IPS-NIHi7 (cell line): ENCODE measurements around the gene MOV10L1.
A peak's percentile ranks its signal among the peaks of the same experiment; 100 is the strongest.
"Not testable (repeated sequence)": the region's sequence is repeated elsewhere in the genome, so short reads cannot be mapped to it uniquely, and the experiment has no call there.

Experiments
- DNase-seq: peaks from one replicate; pipeline ENCODE4 v3.0.0; 2012; ENCODE audit warnings: mixed read lengths; ENCODE audit errors: extremely low spot score

The MOV10L1 gene

GRCh38 chr22:50137277-50137676 lies 47.5 kb downstream of the MOV10L1 start:
- DNase-seq = not testable (repeated sequence)

GRCh38 chr22:50138041-50138440 lies 48.2 kb downstream of the MOV10L1 start:
- no peak for DNase-seq

- DNase-seq = no peak
These were observed 49.2 kb downstream of the MOV10L1 start for GRCh38 chr22:50138988-50139387.

GRCh38 chr22:50139843-50140415 lies 50.1 kb downstream of the MOV10L1 start:
- no peak for DNase-seq

- no peak for DNase-seq
These were observed 50.8 kb downstream of the MOV10L1 start for GRCh38 chr22:50140615-50141014.

GRCh38 chr22:50141462-50141861 lies 51.7 kb downstream of the MOV10L1 start:
- no peak for DNase-seq

GRCh38 chr22:50141891-50142363 lies 52.1 kb downstream of the MOV10L1 start:
- DNase-seq = peak; percentile 70

- DNase-seq = no peak
These were observed 53.3 kb downstream of the MOV10L1 start for GRCh38 chr22:50143096-50143495.

GRCh38 chr22:50144005-50144614 lies 54.3 kb downstream of the MOV10L1 start:
- DNase-seq = no peak

GRCh38 chr22:50145721-50146438 lies 56.1 kb downstream of the MOV10L1 start:
- DNase-seq = peak; percentile 8

GRCh38 chr22:50146439-50147238 lies 56.8 kb downstream of the MOV10L1 start:
- DNase-seq = peak; percentile 7

- not testable (repeated sequence) for DNase-seq
These were observed 57.7 kb downstream of the MOV10L1 start for GRCh38 chr22:50147258-50148165.

- DNase-seq = no peak
These were observed 58.3 kb downstream of the MOV10L1 start for GRCh38 chr22:50148166-50148500.

GRCh38 chr22:50148991-50149721 lies 59.4 kb downstream of the MOV10L1 start:
- peak; percentile 92 for DNase-seq

- no peak for DNase-seq
These were observed 60.6 kb downstream of the MOV10L1 start for GRCh38 chr22:50150161-50151129.

- peak; percentile 57 for DNase-seq
These were observed 62.0 kb downstream of the MOV10L1 start for GRCh38 chr22:50151571-50152537.

GRCh38 chr22:50153056-50153755 lies 63.4 kb downstream of the MOV10L1 start:
- DNase-seq = no peak
